Breast epithelium (tissue), 4 donors: Measurements from ENCODE around the gene VSTM2A. TPM values are rescaled to one million over a fixed set of nuclear protein-coding genes. Genes with fewer than 3 reads are reported as not detected.

ENCODE experiments used
- DNase-seq, 2 donors: peaks; one replicate each; pipeline ENCODE4 v3.0.0-alpha.2; 2019; ENCODE audit warnings: low spot score in 2 of 2
- H3K27ac ChIP-seq, 2 donors: fragments of 200-600 bp; sonication (generic) in 1 of 2; one replicate each; pipeline ENCODE4 v1.5.1; 2016 to 2019; ENCODE audit warnings: mild to moderate bottlenecking in 1 of 2
- H3K27me3 ChIP-seq, 2 donors: fragments of 200-600 bp; sonication (generic) in 1 of 2; one replicate each; pipeline versions ENCODE4 v1.5.1 to v1.6.0; 2017 to 2019; ENCODE audit warnings: control low read depth in 1 of 2, mild to moderate bottlenecking in 1 of 2
- H3K36me3 ChIP-seq: fragments of 200-600 bp; one replicate; pipeline ENCODE4 v1.5.1; 2019
- H3K4me1 ChIP-seq, 2 donors: fragments of 200-600 bp; sonication (generic); one replicate each; pipeline ENCODE4 v1.5.1; 2016 to 2019; ENCODE audit warnings: control low read depth in 1 of 2
- H3K4me3 ChIP-seq, 3 donors: fragments of 200-600 bp; sonication (generic); 1 replicate in 2 of 3; 2 replicates in 1 of 3; pipeline ENCODE4 v1.5.1; 2016 to 2019; ENCODE audit warnings: mild to moderate bottlenecking in 3 of 3, moderate library complexity in 2 of 3
- H3K9me3 ChIP-seq, 2 donors: fragments of 200-600 bp; sonication (generic) in 1 of 2; one replicate each; pipeline ENCODE4 v1.5.1; 2016 to 2019; ENCODE audit warnings: control low read depth in 1 of 2
- POLR2A ChIP-seq: fragments of 450-650 bp; IDR thresholded peaks from one replicate; pipeline ENCODE4 v1.6.1; 2016; ENCODE audit warnings: antibody characterized with exemption, mild to moderate bottlenecking, moderate library complexity
- POLR2AphosphoS5 ChIP-seq, 3 donors: sonication (generic); formaldehyde crosslinking; IDR thresholded peaks; one replicate each; pipeline ENCODE4 v1.6.1; 2017; ENCODE audit warnings: antibody characterized with exemption in 3 of 3
- intact Hi-C: fragments of 100-400 bp; cut with DNase I; formaldehyde crosslinking; loops from one replicate; pipeline ENCODE4 v1.15.1; 2023; ENCODE audit warnings: low total_unique reads
- total RNA-seq, 3 donors: library from RNA; depleted of rRNA; stranded (reverse); fragments of >200 nt; gene quantifications; one replicate each; pipeline ENCODE4 v1.1.0, GENCODE V29; 2016
- TF ChIP-seq, protein P1 (sequence below), 3 donors: fragments of 450-650 bp; IDR thresholded peaks; one replicate each; pipeline ENCODE4 v1.5.1; 2016 to 2017; ENCODE audit warnings: antibody characterized with exemption in 3 of 3, mild to moderate bottlenecking in 3 of 3, moderate library complexity in 3 of 3

VSTM2A gene
- total RNA-seq, 3 donors from 2014 or later: not detected

DNA sequence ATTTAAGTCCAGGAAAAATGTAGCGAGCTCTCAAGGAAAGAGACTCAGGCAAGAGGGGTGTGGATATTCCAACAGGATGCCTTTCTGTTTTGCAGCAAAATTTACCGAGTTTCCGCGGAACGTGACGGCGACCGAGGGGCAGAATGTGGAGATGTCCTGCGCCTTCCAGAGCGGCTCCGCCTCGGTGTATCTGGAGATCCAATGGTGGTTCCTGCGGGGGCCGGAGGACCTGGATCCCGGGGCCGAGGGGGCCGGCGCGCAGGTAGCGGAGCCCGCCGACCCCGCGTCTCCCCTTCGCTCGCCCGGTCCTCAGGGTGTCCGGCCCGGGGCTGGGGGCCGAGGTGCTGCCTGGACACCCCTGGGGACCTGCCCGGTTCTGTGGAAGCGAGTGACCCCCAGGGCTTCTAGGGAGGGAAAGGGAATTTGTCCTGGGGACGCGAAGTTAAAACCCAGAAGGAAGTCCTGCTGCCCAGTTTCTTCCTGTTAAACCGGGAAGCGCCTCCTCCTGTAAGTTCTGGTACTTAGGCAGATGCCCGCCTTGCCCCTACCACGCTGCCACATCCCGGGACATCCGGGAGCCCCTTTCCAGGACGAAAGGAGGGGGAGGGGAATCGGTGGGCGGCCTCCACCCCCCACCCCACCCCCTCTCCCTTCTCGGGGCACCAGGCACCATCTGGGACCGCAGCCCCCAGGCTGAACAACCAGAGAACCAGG, 2.5 kb downstream of the VSTM2A start:
- H3K9me3 ChIP-seq: no peaks in the 10 kb centered on the region
- H3K27ac ChIP-seq: no peak overlapping the region
- peaks cover 3 to 82% of the 10 kb centered on the region in 2 donors for H3K27me3 ChIP-seq
- DNase-seq: no peak
- peak overlapping the region in 1 of 3 donors; percentile 22 for H3K4me3 ChIP-seq
- no peaks in the 10 kb centered on the region for H3K4me1 ChIP-seq
- no peak for TF ChIP-seq POLR2AphosphoS5 (IDR thresholded peaks at IDR 0.05)
- TF ChIP-seq, protein P1, sequence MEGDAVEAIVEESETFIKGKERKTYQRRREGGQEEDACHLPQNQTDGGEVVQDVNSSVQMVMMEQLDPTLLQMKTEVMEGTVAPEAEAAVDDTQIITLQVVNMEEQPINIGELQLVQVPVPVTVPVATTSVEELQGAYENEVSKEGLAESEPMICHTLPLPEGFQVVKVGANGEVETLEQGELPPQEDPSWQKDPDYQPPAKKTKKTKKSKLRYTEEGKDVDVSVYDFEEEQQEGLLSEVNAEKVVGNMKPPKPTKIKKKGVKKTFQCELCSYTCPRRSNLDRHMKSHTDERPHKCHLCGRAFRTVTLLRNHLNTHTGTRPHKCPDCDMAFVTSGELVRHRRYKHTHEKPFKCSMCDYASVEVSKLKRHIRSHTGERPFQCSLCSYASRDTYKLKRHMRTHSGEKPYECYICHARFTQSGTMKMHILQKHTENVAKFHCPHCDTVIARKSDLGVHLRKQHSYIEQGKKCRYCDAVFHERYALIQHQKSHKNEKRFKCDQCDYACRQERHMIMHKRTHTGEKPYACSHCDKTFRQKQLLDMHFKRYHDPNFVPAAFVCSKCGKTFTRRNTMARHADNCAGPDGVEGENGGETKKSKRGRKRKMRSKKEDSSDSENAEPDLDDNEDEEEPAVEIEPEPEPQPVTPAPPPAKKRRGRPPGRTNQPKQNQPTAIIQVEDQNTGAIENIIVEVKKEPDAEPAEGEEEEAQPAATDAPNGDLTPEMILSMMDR (IDR thresholded peaks at IDR 0.05): no peak
- TF ChIP-seq POLR2A: no peak
- intact Hi-C loops: no loop called here
- H3K36me3 ChIP-seq: no peaks in the 10 kb centered on the region

DNA sequence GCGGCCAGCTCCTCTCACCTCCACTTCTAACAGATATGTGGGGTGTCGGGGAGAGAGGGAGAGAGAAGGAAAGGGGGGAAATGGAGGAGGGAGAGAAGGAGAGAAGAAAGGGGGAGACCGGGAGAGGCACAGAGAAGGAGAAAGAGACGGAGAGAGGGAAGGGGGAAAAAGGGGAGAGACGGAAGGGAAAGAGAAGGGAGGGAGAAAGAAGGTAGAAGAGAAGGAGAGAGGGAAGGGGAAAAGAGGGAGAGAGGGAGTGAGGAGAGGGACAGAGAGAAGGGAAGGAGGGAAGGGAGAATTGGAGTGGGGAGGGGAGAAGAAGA, 3.0 kb downstream of the VSTM2A start:
- H3K4me3 ChIP-seq: no peak overlapping the region

DNA sequence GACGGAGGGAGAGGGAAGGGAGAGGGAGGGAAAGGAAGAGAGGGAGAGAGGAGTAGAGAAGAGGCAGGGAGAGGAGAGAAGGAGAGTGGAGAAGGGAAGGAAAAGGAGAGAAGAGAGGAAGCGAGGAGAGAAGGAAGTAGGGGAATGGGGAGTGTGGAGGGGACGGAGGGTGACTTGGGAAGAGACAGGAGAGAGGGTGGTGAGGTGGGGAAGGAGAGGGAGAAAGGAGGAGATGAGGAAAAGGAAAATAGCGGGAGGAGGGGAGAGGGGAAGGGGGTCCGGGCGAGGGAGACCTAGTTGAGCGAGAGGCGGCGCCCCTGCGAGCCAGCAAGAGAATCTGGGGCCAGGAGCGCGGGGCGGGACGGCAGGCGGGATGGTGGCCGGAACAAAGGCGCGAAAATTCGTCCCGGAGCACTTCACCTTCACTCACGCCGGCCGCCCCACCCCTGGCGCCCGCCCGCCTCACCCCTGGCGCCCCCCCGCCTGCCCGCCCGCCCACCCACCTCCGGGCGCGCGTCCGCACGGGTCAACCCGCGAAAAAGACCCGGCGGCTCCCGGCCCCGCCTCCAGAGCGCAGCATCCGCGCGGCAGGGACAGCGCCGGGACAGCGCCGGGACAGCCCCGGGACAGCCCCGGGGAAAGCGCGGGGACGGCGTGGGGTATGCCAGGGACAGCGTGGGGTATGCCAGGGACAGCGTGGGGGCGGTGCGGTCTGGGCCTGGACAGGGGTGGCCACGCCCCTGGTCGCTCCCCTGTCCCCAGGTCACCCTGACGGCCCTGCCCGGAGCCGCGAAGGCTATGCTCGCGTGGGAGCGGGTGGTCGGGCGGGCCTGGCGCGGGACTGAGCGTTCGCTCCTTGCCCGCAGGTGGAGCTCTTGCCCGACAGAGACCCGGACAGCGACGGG, 4.2 kb downstream of the VSTM2A start:
- no peaks in the 10 kb centered on the region for H3K4me1 ChIP-seq
- TF ChIP-seq, protein P1 (IDR thresholded peaks at IDR 0.05): no peak
- TF ChIP-seq POLR2AphosphoS5 (IDR thresholded peaks at IDR 0.05) (no peak), POLR2A (no peak)
- no peaks in the 10 kb centered on the region for H3K36me3 ChIP-seq
- DNase-seq: no peak
- no peaks in the 10 kb centered on the region for H3K9me3 ChIP-seq
- H3K27me3 ChIP-seq: peaks cover 3 to 71% of the 10 kb centered on the region in 2 donors
- no peak overlapping the region for H3K27ac ChIP-seq
- peak overlapping the region in 2 of 3 donors; percentile 32 to 54 for H3K4me3 ChIP-seq
- intact Hi-C loops: no loop called here

More for the DNA sequence above, 3.0 kb downstream of the VSTM2A start:
- Histone ChIP-seq H3K36me3 (no peaks in the 10 kb centered on the region), H3K9me3 (no peaks in the 10 kb centered on the region), H3K4me1 (no peaks in the 10 kb centered on the region), H3K27me3 (peaks cover 3 to 77% of the 10 kb centered on the region in 2 donors), H3K27ac (no peak overlapping the region)
- DNase-seq: no peak
- intact Hi-C loops: no loop called here
- TF ChIP-seq POLR2A: no peak
- TF ChIP-seq POLR2AphosphoS5 (IDR thresholded peaks at IDR 0.05): no peak
- TF ChIP-seq, protein P1 (IDR thresholded peaks at IDR 0.05): no peak

DNA sequence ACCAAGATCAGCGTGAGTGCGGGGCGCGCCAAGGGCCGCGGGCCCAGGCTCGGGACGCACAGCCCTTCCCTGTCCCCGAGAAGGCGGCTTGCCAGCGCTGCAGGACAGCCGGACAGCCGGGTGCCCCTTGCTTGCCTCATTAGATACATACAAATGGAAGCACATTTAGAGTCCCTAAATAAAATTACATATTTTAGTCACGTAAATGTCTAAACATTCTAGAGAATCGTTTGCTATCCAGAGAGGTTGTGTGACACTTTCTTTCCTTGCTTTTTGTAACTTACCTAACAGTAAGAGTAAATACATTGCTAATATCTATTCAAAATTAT, 4.8 kb downstream of the VSTM2A start:
- Histone ChIP-seq H3K4me1 (no peaks in the 10 kb centered on the region), H3K27ac (no peak overlapping the region), H3K4me3 (peak overlapping the region in 2 of 3 donors; percentile 32 to 54), H3K9me3 (no peaks in the 10 kb centered on the region), H3K36me3 (no peaks in the 10 kb centered on the region), H3K27me3 (peaks cover 3 to 64% of the 10 kb centered on the region in 2 donors)
- no peak for TF ChIP-seq POLR2AphosphoS5 (IDR thresholded peaks at IDR 0.05)
- TF ChIP-seq, protein P1 (IDR thresholded peaks at IDR 0.05): no peak
- TF ChIP-seq POLR2A: no peak
- intact Hi-C loops: no loop called here
- DNase-seq: no peak

DNA sequence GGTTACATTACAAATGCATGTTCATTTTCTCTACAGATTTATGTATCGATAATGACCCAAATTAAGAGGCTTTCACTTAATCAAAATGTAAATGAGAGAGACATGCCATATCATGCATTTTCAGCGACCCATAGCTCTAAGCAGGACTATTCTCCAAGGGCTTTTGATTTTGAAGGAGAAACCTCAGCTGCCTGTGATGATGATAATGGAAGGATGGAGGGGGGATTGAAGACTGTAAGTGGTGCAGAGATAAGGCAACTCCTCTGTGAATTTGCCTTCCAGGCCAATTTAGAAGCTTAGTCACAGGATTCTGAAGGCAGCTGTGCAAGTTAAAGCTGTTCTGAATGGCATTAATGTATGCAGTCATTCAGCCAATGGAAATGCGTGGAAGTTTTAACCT, 8.3 kb downstream of the VSTM2A start:
- Histone ChIP-seq H3K36me3 (no peaks in the 10 kb centered on the region), H3K4me3 (no peak overlapping the region), H3K9me3 (no peaks in the 10 kb centered on the region), H3K27me3 (peaks cover 0 to 30% of the 10 kb centered on the region in 2 donors), H3K27ac (no peak overlapping the region), H3K4me1 (no peaks in the 10 kb centered on the region)
- TF ChIP-seq, protein P1 (IDR thresholded peaks at IDR 0.05): no peak
- TF ChIP-seq POLR2A: no peak
- TF ChIP-seq POLR2AphosphoS5 (IDR thresholded peaks at IDR 0.05): no peak
- intact Hi-C loops: no loop called here
- DNase-seq: no peak
